D721Med (cell line): ENCODE results near the gene SOBP.

ENCODE experiments used
- DNase-seq: peaks from one replicate; pipeline ENCODE4 v3.0.0; 2011; ENCODE audit warnings: low spot score; ENCODE audit not compliant: insufficient read length
- FAIRE-seq: peaks from 2 replicates; lab custom pipeline; 2011; peaks lifted over from hg19 to GRCh38; lab: Jason Lieb, UNC
- CTCF ChIP-seq: IDR thresholded peaks from 2 replicates; pipeline ENCODE4 v1.5.1; 2012; ENCODE audit warnings: mild to moderate bottlenecking, control low read depth; ENCODE audit not compliant: insufficient read depth; ENCODE audit errors: missing control alignments

Gene SOBP

DNA sequence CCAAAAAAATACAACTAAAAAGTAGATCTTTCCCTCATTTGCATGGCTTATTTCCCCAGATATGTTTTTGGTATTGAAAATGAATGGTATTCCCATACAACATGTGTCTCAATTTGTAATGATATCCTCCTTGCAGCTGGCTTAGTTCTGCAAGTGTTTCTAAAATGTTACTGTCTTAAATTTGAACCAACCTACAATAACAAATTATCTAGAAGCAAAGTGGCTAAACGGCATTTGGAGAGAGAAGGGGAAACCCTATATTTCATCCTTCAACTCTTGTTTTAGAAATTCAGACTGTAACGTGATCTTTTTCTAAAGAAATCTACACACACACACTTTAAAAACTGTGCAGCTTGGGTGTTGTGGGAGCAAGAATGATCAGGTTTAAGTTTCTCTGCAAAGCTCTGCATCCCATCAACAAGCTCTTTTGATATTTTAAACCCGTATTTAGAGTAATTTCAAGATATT lies 153.0 kb downstream of the SOBP start:
- no peak for DNase-seq
- no peak for TF ChIP-seq CTCF
- no peak for FAIRE-seq

DNA sequence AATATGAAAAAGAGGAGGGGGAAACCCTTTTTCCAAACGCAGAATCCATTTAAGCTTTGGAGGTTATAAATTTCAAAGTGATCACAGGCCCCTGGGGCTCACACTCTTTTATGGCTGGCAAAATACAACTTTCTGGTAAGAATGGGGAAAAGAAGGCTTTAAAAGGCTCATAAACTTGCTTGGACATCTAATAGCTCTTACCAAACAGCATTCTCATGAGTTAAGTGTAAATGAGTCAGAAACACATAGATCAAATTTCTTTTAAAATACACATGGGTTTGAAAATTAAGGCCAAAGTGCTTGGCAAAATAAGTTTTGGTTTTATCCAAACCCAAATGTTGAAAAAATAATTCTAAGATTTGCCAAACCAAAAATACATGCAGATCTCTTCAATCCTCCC lies 154.6 kb downstream of the SOBP start:
- no peak for TF ChIP-seq CTCF
- FAIRE-seq: no peak
- no peak for DNase-seq

- no peak for FAIRE-seq
- TF ChIP-seq CTCF: no peak
Observed at GRCh38 chr6:107645740-107646139, 155.8 kb downstream of the SOBP start.

GRCh38 chr6:107646176-107646575 lies 156.3 kb downstream of the SOBP start:
- DNase-seq: no peak
- no peak for TF ChIP-seq CTCF
- no peak for FAIRE-seq

More at GRCh38 chr6:107645740-107646139, 155.8 kb downstream of the SOBP start:
- no peak for DNase-seq

GRCh38 chr6:107646776-107647438 lies 157.0 kb downstream of the SOBP start:
- no peak for TF ChIP-seq CTCF
- FAIRE-seq (no peak), DNase-seq (no peak)

DNA sequence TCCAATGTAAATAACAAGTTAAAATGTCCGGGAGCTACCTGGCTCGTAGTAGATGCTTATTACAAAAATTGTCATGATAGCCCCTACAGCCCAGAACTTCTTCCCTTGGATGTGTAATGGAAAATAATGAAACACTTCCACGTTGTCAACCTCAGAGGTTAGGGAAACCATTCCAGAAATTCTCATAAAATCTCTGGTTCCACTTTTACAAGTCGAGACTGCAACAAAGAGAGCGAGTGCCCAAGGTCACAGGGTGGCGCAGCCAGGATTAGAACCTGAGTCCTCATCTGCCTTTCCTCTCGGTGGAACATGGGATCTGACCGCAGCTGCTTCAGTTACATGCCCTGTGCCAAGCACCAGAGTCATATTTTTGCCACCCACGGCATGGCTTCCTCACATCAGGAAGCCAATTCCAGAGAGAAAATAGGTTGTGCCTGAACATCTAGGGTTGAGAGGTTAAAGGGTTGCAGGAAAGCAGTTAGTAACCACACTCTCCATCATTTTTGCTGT lies 157.6 kb downstream of the SOBP start:
- DNase-seq (no peak), FAIRE-seq (no peak)
- TF ChIP-seq CTCF: no peak

DNA sequence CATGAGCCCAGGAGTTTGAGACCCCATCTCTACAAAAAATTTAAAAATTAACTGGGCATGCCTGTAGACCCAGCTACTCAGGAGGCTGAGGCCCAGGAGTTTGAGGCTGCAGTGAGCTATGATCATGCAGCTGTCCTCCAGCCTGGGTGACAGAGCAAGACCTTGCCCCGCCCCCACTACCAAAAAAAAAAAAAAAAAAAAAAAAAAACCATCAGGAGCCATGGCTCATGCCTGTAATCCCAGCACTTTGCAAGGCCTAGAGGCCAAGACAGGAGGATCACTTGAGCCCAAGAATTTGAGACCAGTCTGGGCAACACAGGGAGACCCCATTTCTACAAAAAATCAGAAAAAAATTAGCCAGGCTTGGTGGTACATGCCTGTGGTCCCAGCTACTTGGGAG lies 159.1 kb downstream of the SOBP start:
- TF ChIP-seq CTCF: no peak
- DNase-seq (no peak), FAIRE-seq (no peak)
